ENCODE data around the gene GUCY1A1.

Gene GUCY1A1

GRCh38 chr4:155777971-155778735 lies 111.5 kb downstream of the GUCY1A1 start:
- no peak for DNase-seq (ENCODE audit: low read depth)

GRCh38 chr4:155780775-155781174 lies 114.1 kb downstream of the GUCY1A1 start:
- no peak for DNase-seq (ENCODE audit: low read depth)

- DNase-seq (ENCODE audit: low read depth) = no peak
Measured at GRCh38 chr4:155781249-155781831, 114.7 kb downstream of the GUCY1A1 start.

Measured in activated T-cell treated with anti-CD3 and anti-CD28 coated beads for 1 hour (primary cell).